Endothelial cell of umbilical vein (primary cell): ENCODE measurements around the gene GEN1.

ENCODE experiments used
- CTCF ChIP-seq, 2 donors: IDR thresholded peaks; 1 replicate in 1 of 2; 2 replicates in 1 of 2; pipeline ENCODE4 v1.5.1; 2011; ENCODE audit warnings: low read length in 2 of 2, mild to moderate bottlenecking in 2 of 2, moderate library complexity in 2 of 2, control low read depth in 1 of 2, inconsistent platforms in 1 of 2, low read depth in 1 of 2; ENCODE audit not compliant: insufficient read depth in 1 of 2; ENCODE audit errors: extremely low read depth in 1 of 2
- EZH2 ChIP-seq: IDR thresholded peaks from 2 replicates; pipeline ENCODE4 v1.6.1; 2012; ENCODE audit warnings: borderline replicate concordance, low read depth, mild to moderate bottlenecking, moderate library complexity, low read length, inconsistent platforms; ENCODE audit not compliant: severe bottlenecking
- POLR2AphosphoS5 ChIP-seq: IDR thresholded peaks from 2 replicates; pipeline ENCODE4 v1.6.1; 2012; ENCODE audit warnings: low read depth, mild to moderate bottlenecking, control low read depth, low read length, moderate library complexity; ENCODE audit not compliant: insufficient read depth

GRCh38 chr2:17799301-17800120 lies 45.6 kb downstream of the GEN1 start:
- TF ChIP-seq CTCF (IDR thresholded peaks at IDR 0.05; ENCODE audit: extremely low read depth in 1 of 2, insufficient read depth in 1 of 2, low read depth in 1 of 2, low read length in 2 of 2) (no peak), EZH2 (no peak), POLR2AphosphoS5 (no peak)
